K562 (cell line): ENCODE data around the gene PRR23E. TPM values are rescaled to one million over a fixed set of nuclear protein-coding genes. Genes with fewer than 3 reads are reported as not detected.

ENCODE experiments used
- ATAC-seq: fragments of 200-7000 bp; cut with Tn5 transposase; 3 replicates; pipeline ENCODE4 v1.9.1; 2020; ENCODE audit warnings: moderate library complexity
- BruUV-seq: library from RNA; stranded (reverse); fragments of 400-500 nt; replicated peaks from 2 replicates; lab custom pipeline; 2021; lab: Mats Ljungman, UMichigan
- CTCF ChIA-PET: fragments of 300-600 bp; formaldehyde crosslinking; extraction: SDS; loops from one replicate; lab custom pipeline; 2021; ENCODE audit warnings: low intra/inter-chr PET ratio; lab: Yijun Ruan, JAX
- POLR2A ChIA-PET: fragments of 300-600, 350-650 bp; sonication (Branson Sonifier 250); formaldehyde crosslinking; extraction: SDS; loops from one replicate; lab custom pipeline; 2021; ENCODE audit warnings: antibody characterized with exemption, inconsistent platforms; lab: Yijun Ruan, JAX
- DNase-seq, 4 experiments: peaks; one replicate each; pipeline versions ENCODE4 v3.0.0 to v3.0.0-alpha.2; 2011 to 2018; ENCODE audit warnings: low spot score in 3 of 4, mixed read lengths in 3 of 4; ENCODE audit errors: extremely low read depth in 1 of 4
- FAIRE-seq: peaks from 2 replicates; lab custom pipeline; 2011; peaks lifted over from hg19 to GRCh38; lab: Jason Lieb, UNC
- H2AFZ ChIP-seq: 2 replicates; pipeline ENCODE4 v1.6.0; 2011; ENCODE audit warnings: low read depth, low read length, control low read depth, inconsistent platforms
- H3K27ac ChIP-seq: fragments of 200-600 bp; 3 replicates; pipeline ENCODE4 v1.8.0; 2011; ENCODE audit warnings: low read depth, mild to moderate bottlenecking, control low read depth, inconsistent platforms, low read length, moderate library complexity, mixed read lengths; ENCODE audit errors: extremely low read depth
- H3K27me3 ChIP-seq, 2 experiments: fragments of 300-600 bp in 1 of 2; 2 replicates in 1 of 2; 3 replicates in 1 of 2; pipeline versions ENCODE4 v1.6.0 to v1.8.0; 2011; ENCODE audit warnings: inconsistent platforms in 2 of 2, low read length in 2 of 2, mild to moderate bottlenecking in 1 of 2, mixed read lengths in 1 of 2, moderate library complexity in 1 of 2; ENCODE audit not compliant: control insufficient read depth in 2 of 2, insufficient read depth in 2 of 2
- H3K36me3 ChIP-seq: fragments of 300-600 bp; 3 replicates; pipeline ENCODE4 v1.8.0; 2011; ENCODE audit warnings: mild to moderate bottlenecking, low read length, inconsistent platforms; ENCODE audit not compliant: control insufficient read depth, insufficient read depth
- H3K4me1 ChIP-seq, 2 experiments: fragments of 200-600 bp in 1 of 2; replicated peaks in 1 of 2; 2 replicates in 1 of 2; 3 replicates in 1 of 2; pipeline versions ENCODE4 v1.5.1 to v1.8.0; 2011; ENCODE audit warnings: inconsistent platforms in 2 of 2, low read length in 2 of 2, mild to moderate bottlenecking in 1 of 2, mixed read lengths in 1 of 2, moderate library complexity in 1 of 2; ENCODE audit not compliant: control insufficient read depth in 2 of 2, insufficient read depth in 2 of 2
- H3K4me2 ChIP-seq: 2 replicates; pipeline ENCODE4 v1.6.1; 2011; ENCODE audit warnings: low read length, control low read depth, inconsistent platforms, mixed read lengths; ENCODE audit not compliant: insufficient read depth
- H3K4me3 ChIP-seq: fragments of 200-600 bp; sonication (generic), shearing (Covaris generic); 2 replicates; pipeline ENCODE4 v1.5.1; 2016; ENCODE audit warnings: control low read depth, inconsistent platforms
- H3K79me2 ChIP-seq: fragments of 200-600 bp; 3 replicates; pipeline ENCODE4 v1.8.0; 2011; ENCODE audit warnings: low read length, inconsistent platforms; ENCODE audit not compliant: control insufficient read depth, insufficient read depth
- H3K9ac ChIP-seq, 2 experiments: 2 replicates each; pipeline versions ENCODE4 v1.6.0 to v1.6.1; 2011; ENCODE audit warnings: low read depth in 2 of 2, low read length in 2 of 2, control low read depth in 1 of 2, inconsistent platforms in 1 of 2, mild to moderate bottlenecking in 1 of 2, mixed read lengths in 1 of 2; ENCODE audit not compliant: insufficient read depth in 1 of 2
- H3K9me1 ChIP-seq: one replicate; pipeline ENCODE4 v1.6.0; 2011; ENCODE audit warnings: inconsistent platforms, mild to moderate bottlenecking, low read length, moderate library complexity; ENCODE audit not compliant: control insufficient read depth, insufficient read depth
- H3K9me3 ChIP-seq: replicated peaks from 2 replicates; pipeline ENCODE4 v1.5.1; 2011; ENCODE audit warnings: low read depth, low read length, inconsistent platforms; ENCODE audit not compliant: control insufficient read depth, insufficient read depth
- H4K20me1 ChIP-seq: replicated peaks from 2 replicates; pipeline ENCODE4 v1.6.1; 2011; ENCODE audit warnings: low read length, inconsistent platforms, mixed read lengths; ENCODE audit not compliant: control insufficient read depth, insufficient read depth
- BCL6 ChIP-seq: fragments of 250-450 bp; sonication (Bioruptor Pico); IDR thresholded peaks from 2 replicates; pipeline ENCODE4 v1.4.0; 2020
- CBX8 ChIP-seq: fragments of 200-600 bp; sonication (generic); IDR thresholded peaks from 2 replicates; pipeline ENCODE4 v1.6.1; 2012; ENCODE audit warnings: borderline replicate concordance, mixed run types, low read depth, mild to moderate bottlenecking, moderate library complexity, mixed read lengths, low read length, control low read depth, inconsistent platforms; ENCODE audit not compliant: poor library complexity, severe bottlenecking; ENCODE audit errors: extremely low read depth
- CREB1 ChIP-seq, 2 experiments: sonication (generic) in 1 of 2; formaldehyde crosslinking in 1 of 2; IDR thresholded peaks; 2 replicates each; pipeline versions ENCODE4 v1.6.1 to v1.8.0; 2012 to 2022; ENCODE audit warnings: inconsistent platforms in 1 of 2, mild to moderate bottlenecking in 1 of 2, missing genetic modification reagents in 1 of 2, moderate library complexity in 1 of 2
- ETV6 ChIP-seq, 3 experiments: fragments of 150-350 bp in 1 of 3; sonication (generic) in 1 of 3; formaldehyde crosslinking in 1 of 3; IDR thresholded peaks; 2 replicates each; pipeline versions ENCODE4 v1.6.1 to v1.8.0; 2014 to 2022; ENCODE audit warnings: borderline replicate concordance in 2 of 3, low read depth in 2 of 3, antibody characterized with exemption in 1 of 3, low read length in 1 of 3, mild to moderate bottlenecking in 1 of 3, missing genetic modification reagents in 1 of 3
- MAZ ChIP-seq, 2 experiments: fragments of 450-650 bp in 1 of 2; sonication (generic) in 1 of 2; formaldehyde crosslinking; IDR thresholded peaks in 1 of 2; conservative IDR thresholded peaks in 1 of 2; 2 replicates each; pipeline versions ENCODE4 v1.4.0 to v1.5.0; 2020; ENCODE audit warnings: mild to moderate bottlenecking in 1 of 2, missing genetic modification reagents in 1 of 2
- SRSF3 ChIP-seq: fragments of 200-400 bp; formaldehyde crosslinking; IDR thresholded peaks from 2 replicates; pipeline ENCODE4 v1.6.1; 2016; ENCODE audit warnings: mild to moderate bottlenecking, low read length, moderate library complexity; ENCODE audit not compliant: insufficient read depth
- THRAP3 ChIP-seq: fragments of 450-650 bp; IDR thresholded peaks from 2 replicates; pipeline ENCODE4 v1.6.1; 2016; ENCODE audit warnings: mild to moderate bottlenecking, inconsistent platforms, borderline replicate concordance
- ZNF282 ChIP-seq: sonication (generic); formaldehyde crosslinking; IDR thresholded peaks from 2 replicates; pipeline ENCODE4 v1.8.1; 2023; ENCODE audit warnings: missing genetic modification reagents
- ZNF778 ChIP-seq: fragments of 450-650 bp; formaldehyde crosslinking; IDR thresholded peaks from 2 replicates; pipeline ENCODE4 v1.4.0; 2020; ENCODE audit warnings: mild to moderate bottlenecking, moderate library complexity
- WGBS: fragments of 100-300 bp; shearing (Covaris generic); methylation state at CpG from one replicate; pipeline ENCODE4 v1.1.6; 2016; ENCODE audit warnings: low coverage, mixed read lengths; ENCODE audit not compliant: insufficient coverage; ENCODE audit errors: missing lambda C conversion rate; 5-methylcytosine and 5-hydroxymethylcytosine counted together
- in situ Hi-C: fragments of 300-500 bp; cut with MboI; formaldehyde crosslinking; loops from 4 replicates; pipeline ENCODE4 v1.15.0; 2018; ENCODE audit warnings: inconsistent platforms, mixed read lengths
- intact Hi-C: fragments of 100-400 bp; cut with micrococcal nuclease; formaldehyde crosslinking; loops from 2 replicates; pipeline ENCODE4 v1.14.2; 2022
- polyA plus RNA-seq, 8 experiments: library from polyadenylated mRNA; depleted of rRNA in 4 of 8; stranded (reverse) in 5 of 8; unstranded in 3 of 8; fragments of >200 nt; fragmentation: Nextera tagmentation in 2 of 8; fragmentation: Illumina TruSeq in 1 of 8; extraction: Ambion mirVana in 2 of 8; extraction: Trizol in 1 of 8; gene quantifications; 2 replicates each; pipeline versions ENCODE4 v1.2.1 to v1.2.3, GENCODE V29; 2011 to 2014; ENCODE audit warnings: inconsistent platforms in 1 of 8, missing spikeins in 1 of 8
- total RNA-seq, 7 experiments: library from RNA; depleted of rRNA in 6 of 7; stranded (reverse); fragments of >200 nt in 6 of 7; fragmentation: Illumina TruSeq in 2 of 7; extraction: Trizol in 2 of 7; gene quantifications; 2 replicates each; pipeline versions ENCODE4 v1.2.1 to v1.2.3, GENCODE V29; 2011 to 2021; ENCODE audit warnings: low replicate concordance in 1 of 7
- TF ChIP-seq, protein P1 (sequence below): fragments of 450-650 bp; IDR thresholded peaks from 2 replicates; pipeline ENCODE4 v1.6.1; 2017; ENCODE audit warnings: antibody characterized with exemption
- TF ChIP-seq, protein P2 (sequence below): fragments of 250-450 bp; sonication (Bioruptor Pico); IDR thresholded peaks from 2 replicates; pipeline ENCODE4 v1.5.0; 2021; ENCODE audit warnings: mild to moderate bottlenecking, borderline replicate concordance

The PRR23E gene
- total and polyA plus RNA-seq, 9 of the 15 experiments (the other 6 are each of a cell fraction or from before 2014, with no cell fraction given), result not detected

DNA sequence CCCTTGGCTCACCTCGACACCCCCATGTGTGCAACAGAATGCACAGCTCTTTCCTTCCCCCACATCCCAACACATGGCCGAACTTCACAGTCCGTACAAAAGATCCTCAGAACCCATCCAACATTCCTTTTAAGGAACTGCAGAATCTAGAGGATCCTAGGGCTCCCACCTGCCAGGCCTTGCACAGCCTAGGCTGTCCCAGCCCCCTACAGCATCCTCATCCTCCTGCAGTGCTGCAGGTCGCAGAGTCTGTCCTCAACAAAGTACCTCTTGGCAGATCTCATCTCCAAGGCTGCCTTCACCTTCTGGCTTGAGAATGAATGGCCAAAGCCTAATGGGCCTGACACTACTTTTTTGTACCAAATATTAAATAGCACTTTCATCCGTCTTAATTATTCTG lies 19.8 kb downstream of the PRR23E start:
- ChIA-PET POLR2A (no interaction called here), CTCF (no interaction called here)
- DNase-seq (no peak), ATAC-seq (no peak), FAIRE-seq (no peak)
- no peak overlapping the region for H2AFZ ChIP-seq
- H3K36me3 ChIP-seq, result no peaks in the 10 kb centered on the region
- no peak overlapping the region for H3K4me2 ChIP-seq
- no peaks in the 10 kb centered on the region for H3K9me1 ChIP-seq
- TF ChIP-seq CREB1 (IDR thresholded peaks at IDR 0.05) (no peak), CREB1 (CRISPR knock-in tag; IDR thresholded peaks at IDR 0.05) (no peak), ETV6 (IDR thresholded peaks at IDR 0.05; ENCODE audit: borderline replicate concordance in 1 of 2, low read depth in 2 of 2, low read length in 1 of 2) (no peak), ETV6 (CRISPR knock-in tag; IDR thresholded peaks at IDR 0.05; ENCODE audit: borderline replicate concordance) (no peak), CBX8 (no peak), THRAP3 (no peak), BCL6 (CRISPR knock-in tag) (no peak), SRSF3 (no peak), ZNF282 (CRISPR knock-in tag) (no peak), MAZ (CRISPR knock-in tag; conservative IDR thresholded peaks at IDR 0.05 in 1 of 2, IDR thresholded peaks at IDR 0.05 in 1 of 2) (no peak), ZNF778 (CRISPR knock-in tag) (no peak)
- TF ChIP-seq, protein P1, sequence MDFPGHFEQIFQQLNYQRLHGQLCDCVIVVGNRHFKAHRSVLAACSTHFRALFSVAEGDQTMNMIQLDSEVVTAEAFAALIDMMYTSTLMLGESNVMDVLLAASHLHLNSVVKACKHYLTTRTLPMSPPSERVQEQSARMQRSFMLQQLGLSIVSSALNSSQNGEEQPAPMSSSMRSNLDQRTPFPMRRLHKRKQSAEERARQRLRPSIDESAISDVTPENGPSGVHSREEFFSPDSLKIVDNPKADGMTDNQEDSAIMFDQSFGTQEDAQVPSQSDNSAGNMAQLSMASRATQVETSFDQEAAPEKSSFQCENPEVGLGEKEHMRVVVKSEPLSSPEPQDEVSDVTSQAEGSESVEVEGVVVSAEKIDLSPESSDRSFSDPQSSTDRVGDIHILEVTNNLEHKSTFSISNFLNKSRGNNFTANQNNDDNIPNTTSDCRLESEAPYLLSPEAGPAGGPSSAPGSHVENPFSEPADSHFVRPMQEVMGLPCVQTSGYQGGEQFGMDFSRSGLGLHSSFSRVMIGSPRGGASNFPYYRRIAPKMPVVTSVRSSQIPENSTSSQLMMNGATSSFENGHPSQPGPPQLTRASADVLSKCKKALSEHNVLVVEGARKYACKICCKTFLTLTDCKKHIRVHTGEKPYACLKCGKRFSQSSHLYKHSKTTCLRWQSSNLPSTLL, result no peak
- TF ChIP-seq, protein P2, sequence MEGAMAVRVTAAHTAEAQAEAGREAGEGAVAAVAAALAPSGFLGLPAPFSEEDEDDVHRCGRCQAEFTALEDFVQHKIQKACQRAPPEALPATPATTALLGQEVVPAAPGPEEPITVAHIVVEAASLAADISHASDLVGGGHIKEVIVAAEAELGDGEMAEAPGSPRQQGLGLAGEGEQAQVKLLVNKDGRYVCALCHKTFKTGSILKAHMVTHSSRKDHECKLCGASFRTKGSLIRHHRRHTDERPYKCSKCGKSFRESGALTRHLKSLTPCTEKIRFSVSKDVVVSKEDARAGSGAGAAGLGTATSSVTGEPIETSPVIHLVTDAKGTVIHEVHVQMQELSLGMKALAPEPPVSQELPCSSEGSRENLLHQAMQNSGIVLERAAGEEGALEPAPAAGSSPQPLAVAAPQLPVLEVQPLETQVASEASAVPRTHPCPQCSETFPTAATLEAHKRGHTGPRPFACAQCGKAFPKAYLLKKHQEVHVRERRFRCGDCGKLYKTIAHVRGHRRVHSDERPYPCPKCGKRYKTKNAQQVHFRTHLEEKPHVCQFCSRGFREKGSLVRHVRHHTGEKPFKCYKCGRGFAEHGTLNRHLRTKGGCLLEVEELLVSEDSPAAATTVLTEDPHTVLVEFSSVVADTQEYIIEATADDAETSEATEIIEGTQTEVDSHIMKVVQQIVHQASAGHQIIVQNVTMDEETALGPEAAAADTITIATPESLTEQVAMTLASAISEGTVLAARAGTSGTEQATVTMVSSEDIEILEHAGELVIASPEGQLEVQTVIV (CRISPR knock-in tag), result no peak
- no peak overlapping the region for H3K9ac ChIP-seq
- peaks cover 3 to 52% of the 10 kb centered on the region in 2 experiments; a peak in 3 of 5 replicates for H3K27me3 ChIP-seq
- H4K20me1 ChIP-seq, result no peaks in the 10 kb centered on the region
- no peaks in the 10 kb centered on the region for H3K79me2 ChIP-seq
- WGBS, result 4% methylated on average over 4 of the region's 5 CpGs
- no peak overlapping the region for H3K27ac ChIP-seq
- H3K4me3 ChIP-seq, result no peak overlapping the region
- BruUV-seq, result no TSS peak
- in situ Hi-C loops, result no loop called here
- H3K4me1 ChIP-seq, result no peaks in the 10 kb centered on the region
- intact Hi-C loops, result no loop called here
- H3K9me3 ChIP-seq, result no peaks in the 10 kb centered on the region
